Neural progenitor cell (in vitro differentiated cells): ENCODE measurements around the gene EVC2. TPM values are rescaled to one million over a fixed set of nuclear protein-coding genes. Genes with fewer than 3 reads are reported as not detected.

Experiments used
- DNase-seq: peaks from one replicate; pipeline ENCODE4 v3.0.0-alpha.2; 2016; ENCODE audit warnings: low spot score
- H2AFZ ChIP-seq: fragments of 200-600 bp; sonication (generic); replicated peaks from 2 replicates; pipeline ENCODE4 v1.6.1; 2016; ENCODE audit warnings: antibody characterized with exemption
- H3F3A ChIP-seq: fragments of 200-600 bp; sonication (generic); 2 replicates; pipeline ENCODE4 v1.6.1; 2016; ENCODE audit warnings: antibody characterized with exemption, low read depth
- H3K27ac ChIP-seq: fragments of 200-600 bp; sonication (generic); 2 replicates; pipeline ENCODE4 v1.5.1; 2016; ENCODE audit warnings: mild to moderate bottlenecking
- H3K27me3 ChIP-seq: fragments of 200-600 bp; sonication (generic); 2 replicates; pipeline ENCODE4 v1.6.1; 2016; ENCODE audit warnings: mild to moderate bottlenecking, moderate library complexity
- H3K36me3 ChIP-seq: fragments of 200-600 bp; sonication (generic); 2 replicates; pipeline ENCODE4 v1.5.1; 2016
- H3K4me1 ChIP-seq: fragments of 200-600 bp; sonication (generic); 2 replicates; pipeline ENCODE4 v1.6.1; 2016; ENCODE audit warnings: mixed run types
- H3K4me2 ChIP-seq: fragments of 200-600 bp; sonication (generic); 2 replicates; pipeline ENCODE4 v1.6.1; 2016
- H3K4me3 ChIP-seq: fragments of 200-600 bp; sonication (generic); 2 replicates; pipeline ENCODE4 v1.5.1; 2016
- H3K79me2 ChIP-seq: fragments of 200-600 bp; sonication (generic); 2 replicates; pipeline ENCODE4 v1.6.1; 2016; ENCODE audit warnings: low read depth
- H3K9ac ChIP-seq: fragments of 200-600 bp; sonication (generic); 2 replicates; pipeline ENCODE4 v1.6.1; 2016
- H3K9me3 ChIP-seq: fragments of 200-600 bp; sonication (generic); 2 replicates; pipeline ENCODE4 v1.5.1; 2016; ENCODE audit warnings: low read depth
- H4K20me1 ChIP-seq: fragments of 200-600 bp; sonication (generic); 2 replicates; pipeline ENCODE4 v1.6.1; 2016; ENCODE audit warnings: low read depth
- H3K27ac Mint-ChIP-seq: 3 replicates; pipeline ENCODE4 v1.8.0; 2021; ENCODE audit warnings: mixed read lengths
- H3K27me3 Mint-ChIP-seq: 2 replicates; pipeline ENCODE4 v1.8.0; 2022; ENCODE audit warnings: low read depth, mild to moderate bottlenecking, inconsistent platforms, moderate library complexity, mixed read lengths; ENCODE audit not compliant: insufficient read depth
- H3K36me3 Mint-ChIP-seq: 3 replicates; pipeline ENCODE4 v1.8.0; 2021; ENCODE audit warnings: mixed read lengths
- H3K4me1 Mint-ChIP-seq: 3 replicates; pipeline ENCODE4 v1.8.0; 2021; ENCODE audit warnings: mixed read lengths
- H3K4me3 Mint-ChIP-seq: 3 replicates; pipeline ENCODE4 v1.8.0; 2021; ENCODE audit warnings: mild to moderate bottlenecking, moderate library complexity, mixed read lengths
- H3K9me3 Mint-ChIP-seq: 3 replicates; pipeline ENCODE4 v1.8.0; 2020; ENCODE audit warnings: mixed read lengths
- EZH2 ChIP-seq: fragments of 200-600 bp; sonication (generic); IDR thresholded peaks from 2 replicates; pipeline ENCODE4 v1.6.1; 2017; ENCODE audit warnings: antibody characterized with exemption, mild to moderate bottlenecking, moderate library complexity
- EZH2phosphoT487 ChIP-seq: fragments of 200-600 bp; sonication (generic); IDR thresholded peaks from 2 replicates; pipeline ENCODE4 v1.6.1; 2017; ENCODE audit warnings: antibody characterized with exemption
- total RNA-seq: library from RNA; depleted of rRNA; stranded (reverse); fragments of >200 nt; gene quantifications from 2 replicates; pipeline ENCODE4 v1.2.3, GENCODE V29; 2015; ENCODE audit warnings: low replicate concordance
- TF ChIP-seq, protein P1 (sequence below): fragments of 200-600 bp; sonication (generic); IDR thresholded peaks from 2 replicates; pipeline ENCODE4 v1.5.1; 2017; ENCODE audit warnings: antibody characterized with exemption, mild to moderate bottlenecking

EVC2 gene
- total RNA-seq, 1 donor from 2014 or later = 6.1 TPM

DNA sequence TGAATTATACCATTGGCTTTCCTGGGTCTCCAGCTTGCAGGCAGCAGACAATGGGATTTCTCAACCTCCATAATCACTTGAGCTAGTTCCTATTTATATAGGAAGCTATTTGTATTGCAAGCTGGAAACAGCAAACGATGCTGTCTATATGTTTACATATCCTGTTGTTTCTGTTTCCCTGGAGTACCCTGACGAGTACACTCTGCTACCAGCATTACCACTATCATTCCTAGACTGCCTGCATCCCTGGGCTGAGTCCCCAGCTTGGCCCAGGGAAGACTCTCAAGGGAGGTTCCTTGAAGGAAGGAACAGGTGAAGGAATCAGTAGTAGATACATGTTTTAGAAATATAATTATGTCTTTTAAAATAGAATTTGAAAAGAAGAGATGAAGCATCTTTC lies 81.4 kb downstream of the EVC2 start:
- Histone ChIP-seq H3K4me3 (no peak overlapping the region), H3K27me3 (no peaks in the 10 kb centered on the region), H3K4me1 (no peaks in the 10 kb centered on the region), H3K4me2 (no peak overlapping the region), H3K27ac (no peak overlapping the region), H3K9me3 (no peaks in the 10 kb centered on the region), H3K9ac (no peak overlapping the region), H2AFZ (no peak overlapping the region), H3K79me2 (no peaks in the 10 kb centered on the region), H3F3A (no peaks in the 10 kb centered on the region), H4K20me1 (no peaks in the 10 kb centered on the region), H3K36me3 (no peaks in the 10 kb centered on the region)
- Mint-ChIP-seq H3K4me3 (no peak overlapping the region), H3K36me3 (no peaks in the 10 kb centered on the region), H3K4me1 (no peaks in the 10 kb centered on the region), H3K27me3 (no peaks in the 10 kb centered on the region), H3K9me3 (no peaks in the 10 kb centered on the region), H3K27ac (no peak overlapping the region)
- DNase-seq = no peak
- TF ChIP-seq, protein P1, sequence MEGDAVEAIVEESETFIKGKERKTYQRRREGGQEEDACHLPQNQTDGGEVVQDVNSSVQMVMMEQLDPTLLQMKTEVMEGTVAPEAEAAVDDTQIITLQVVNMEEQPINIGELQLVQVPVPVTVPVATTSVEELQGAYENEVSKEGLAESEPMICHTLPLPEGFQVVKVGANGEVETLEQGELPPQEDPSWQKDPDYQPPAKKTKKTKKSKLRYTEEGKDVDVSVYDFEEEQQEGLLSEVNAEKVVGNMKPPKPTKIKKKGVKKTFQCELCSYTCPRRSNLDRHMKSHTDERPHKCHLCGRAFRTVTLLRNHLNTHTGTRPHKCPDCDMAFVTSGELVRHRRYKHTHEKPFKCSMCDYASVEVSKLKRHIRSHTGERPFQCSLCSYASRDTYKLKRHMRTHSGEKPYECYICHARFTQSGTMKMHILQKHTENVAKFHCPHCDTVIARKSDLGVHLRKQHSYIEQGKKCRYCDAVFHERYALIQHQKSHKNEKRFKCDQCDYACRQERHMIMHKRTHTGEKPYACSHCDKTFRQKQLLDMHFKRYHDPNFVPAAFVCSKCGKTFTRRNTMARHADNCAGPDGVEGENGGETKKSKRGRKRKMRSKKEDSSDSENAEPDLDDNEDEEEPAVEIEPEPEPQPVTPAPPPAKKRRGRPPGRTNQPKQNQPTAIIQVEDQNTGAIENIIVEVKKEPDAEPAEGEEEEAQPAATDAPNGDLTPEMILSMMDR = no peak
- no peak for TF ChIP-seq EZH2
- no peak for TF ChIP-seq EZH2phosphoT487

DNA sequence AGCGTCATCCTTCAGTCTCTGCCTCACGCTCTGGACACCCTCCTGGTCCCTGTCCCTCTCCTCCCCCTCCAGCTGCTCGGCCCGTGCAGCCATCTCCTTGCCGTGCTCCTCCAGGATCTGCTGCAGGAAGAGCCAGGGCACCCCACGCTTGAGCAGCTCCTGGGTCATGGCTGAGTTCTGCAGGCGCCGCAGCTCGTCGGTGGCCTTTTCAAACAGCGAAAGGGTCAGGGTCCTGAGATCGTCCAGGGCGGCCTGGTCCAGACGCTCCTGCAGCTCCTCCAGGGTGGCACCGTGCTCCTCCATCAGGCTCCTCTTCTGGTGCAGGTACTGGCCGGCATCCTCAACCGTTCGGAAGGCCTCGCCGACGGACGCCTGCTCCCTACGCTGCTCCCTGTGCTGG lies 85.8 kb downstream of the EVC2 start:
- no peaks in the 10 kb centered on the region for H3K79me2 ChIP-seq
- H3K27me3 Mint-ChIP-seq = no peaks in the 10 kb centered on the region

DNA sequence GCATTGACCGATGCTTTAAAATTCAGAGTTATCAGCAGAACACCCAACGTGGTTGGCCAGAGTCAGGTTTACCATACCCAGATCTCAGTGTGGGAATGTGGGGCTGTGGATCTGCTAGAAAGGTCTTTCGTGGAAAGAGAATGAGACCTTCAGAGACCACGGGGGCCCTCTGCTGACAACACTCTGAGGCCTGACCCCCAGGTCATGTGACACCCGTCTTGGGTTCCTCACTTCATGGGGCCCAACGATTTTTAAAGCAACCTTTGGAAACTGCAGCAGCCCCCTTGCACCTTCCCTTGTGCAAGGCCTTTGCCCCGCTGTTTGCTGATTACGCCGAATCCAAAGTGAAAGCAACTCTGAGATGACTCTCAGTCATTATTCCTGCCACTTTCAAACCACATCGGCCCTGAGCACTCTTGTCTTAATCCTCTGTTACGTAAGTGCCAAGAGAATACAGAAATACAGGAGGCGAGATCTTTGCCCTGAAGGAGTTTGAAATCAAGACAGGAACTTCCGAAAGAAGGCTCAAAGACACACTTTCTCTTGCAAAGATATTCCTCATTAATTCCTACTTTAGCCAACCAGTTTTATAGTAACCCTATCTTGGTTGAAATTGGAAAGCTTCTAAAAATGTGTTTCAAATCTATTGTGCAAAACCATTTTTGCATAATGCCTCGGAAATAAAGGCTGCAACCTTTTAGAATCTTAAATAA lies 88.3 kb downstream of the EVC2 start:
- Histone ChIP-seq H4K20me1 (no peaks in the 10 kb centered on the region), H3K36me3 (no peaks in the 10 kb centered on the region), H3K4me3 (no peak overlapping the region), H3K9me3 (no peaks in the 10 kb centered on the region), H3F3A (no peaks in the 10 kb centered on the region), H3K27ac (no peak overlapping the region), H3K27me3 (no peaks in the 10 kb centered on the region), H3K79me2 (no peaks in the 10 kb centered on the region), H2AFZ (no peak overlapping the region), H3K4me2 (no peak overlapping the region), H3K4me1 (no peaks in the 10 kb centered on the region), H3K9ac (no peak overlapping the region)
- Mint-ChIP-seq H3K27ac (no peak overlapping the region), H3K9me3 (no peaks in the 10 kb centered on the region), H3K4me1 (peaks cover 5% of the 10 kb centered on the region), H3K4me3 (no peak overlapping the region), H3K36me3 (no peaks in the 10 kb centered on the region), H3K27me3 (no peaks in the 10 kb centered on the region)
- no peak for DNase-seq
- TF ChIP-seq, protein P1 = no peak
- TF ChIP-seq EZH2 (no peak), EZH2phosphoT487 (no peak)

More for the DNA sequence above, 85.8 kb downstream of the EVC2 start:
- Histone ChIP-seq H3K36me3 (no peaks in the 10 kb centered on the region), H3K4me2 (no peak overlapping the region), H3K9ac (no peak overlapping the region), H4K20me1 (no peaks in the 10 kb centered on the region), H3F3A (no peaks in the 10 kb centered on the region), H3K4me3 (no peak overlapping the region), H3K27ac (no peak overlapping the region), H3K27me3 (no peaks in the 10 kb centered on the region), H2AFZ (no peak overlapping the region), H3K4me1 (no peaks in the 10 kb centered on the region), H3K9me3 (no peaks in the 10 kb centered on the region)
- no peaks in the 10 kb centered on the region for H3K4me1 Mint-ChIP-seq
- no peak for TF ChIP-seq EZH2phosphoT487
- no peaks in the 10 kb centered on the region for H3K36me3 Mint-ChIP-seq
- no peak for DNase-seq
- H3K4me3 Mint-ChIP-seq = no peak overlapping the region
- no peaks in the 10 kb centered on the region for H3K9me3 Mint-ChIP-seq
- H3K27ac Mint-ChIP-seq = no peak overlapping the region
